Glomerular visceral epithelial cell (primary cell): ENCODE results near the gene JAKMIP2.
"Not testable (repeated sequence)": the region's sequence is repeated elsewhere in the genome, so short reads cannot be mapped to it uniquely, and the experiment has no call there.

Experiments
- DNase-seq: peaks from one replicate; pipeline ENCODE4 v3.0.0-alpha.2; 2016; ENCODE audit errors: extremely low spot score

Gene JAKMIP2

DNA sequence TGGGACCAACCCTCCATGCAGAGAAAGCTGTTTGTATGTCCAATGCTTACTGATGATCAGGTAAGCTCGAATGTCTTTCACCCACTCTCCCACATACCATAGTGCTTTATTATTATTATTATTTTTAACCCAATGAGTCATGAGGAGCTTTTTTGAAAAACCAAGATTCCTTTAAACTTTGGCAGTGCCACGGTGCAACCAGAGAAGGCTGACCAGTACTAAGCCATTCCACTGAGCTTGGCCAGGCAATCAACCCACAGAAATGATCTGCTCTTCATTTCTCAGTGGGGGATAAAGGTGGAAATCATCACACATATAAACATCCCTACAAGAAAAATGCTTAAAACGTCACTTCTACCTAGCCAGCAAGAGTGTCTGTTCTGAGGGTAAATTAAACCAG lies 35.5 kb downstream of the JAKMIP2 start:
- no peak for DNase-seq

DNA sequence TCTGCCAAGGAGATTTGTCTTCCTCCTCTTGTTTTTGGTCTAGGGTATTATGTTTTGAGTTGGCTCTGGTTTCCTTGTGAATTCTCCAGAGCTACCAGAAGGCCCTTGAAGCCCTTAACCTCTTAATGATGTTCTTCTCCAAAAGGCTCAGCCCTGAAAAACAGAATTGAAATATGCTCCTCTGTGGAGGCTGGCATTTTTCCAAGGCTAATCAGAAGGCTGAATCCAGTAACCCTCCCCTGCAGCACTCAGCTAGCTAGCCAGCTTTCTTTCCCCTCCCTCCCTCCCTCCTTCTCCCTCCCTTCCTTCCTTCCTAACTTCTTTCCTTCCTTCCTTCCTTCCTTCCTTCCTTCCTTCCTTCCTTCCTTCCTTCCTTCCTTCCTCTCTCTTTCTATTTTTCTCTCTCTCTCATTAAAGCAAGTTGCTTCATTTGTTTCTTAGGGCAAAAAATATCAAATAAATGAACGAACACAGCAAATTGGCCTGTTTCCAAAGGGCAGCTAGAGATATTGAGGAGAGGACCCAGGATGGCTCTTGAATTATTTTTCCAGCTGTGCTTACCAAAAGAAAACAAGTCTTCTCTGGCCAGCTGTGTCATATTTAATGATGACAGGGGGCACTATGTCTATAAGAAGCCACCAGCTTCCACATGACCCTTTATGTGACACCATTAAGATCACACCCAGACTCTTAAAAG lies 38.7 kb downstream of the JAKMIP2 start:
- no peak for DNase-seq

DNA sequence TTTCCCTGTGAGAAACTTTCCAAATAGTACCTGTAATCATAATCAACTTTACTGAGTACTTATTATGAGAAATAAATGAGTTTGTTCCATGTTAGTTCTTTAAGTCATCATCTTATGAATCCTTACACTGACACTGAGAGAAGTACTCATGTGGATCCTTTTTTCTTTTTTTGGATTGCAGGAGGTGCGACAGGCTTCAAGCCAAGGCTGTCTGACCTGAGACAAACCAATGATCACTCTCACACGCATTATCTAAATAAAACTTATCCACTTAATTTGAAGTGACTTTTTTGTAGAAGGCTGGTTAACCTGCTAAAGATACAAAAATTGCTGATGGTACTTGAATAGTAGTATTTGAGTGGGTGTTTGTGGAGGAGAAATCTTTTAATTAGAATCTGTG lies 39.5 kb downstream of the JAKMIP2 start:
- DNase-seq = no peak

DNA sequence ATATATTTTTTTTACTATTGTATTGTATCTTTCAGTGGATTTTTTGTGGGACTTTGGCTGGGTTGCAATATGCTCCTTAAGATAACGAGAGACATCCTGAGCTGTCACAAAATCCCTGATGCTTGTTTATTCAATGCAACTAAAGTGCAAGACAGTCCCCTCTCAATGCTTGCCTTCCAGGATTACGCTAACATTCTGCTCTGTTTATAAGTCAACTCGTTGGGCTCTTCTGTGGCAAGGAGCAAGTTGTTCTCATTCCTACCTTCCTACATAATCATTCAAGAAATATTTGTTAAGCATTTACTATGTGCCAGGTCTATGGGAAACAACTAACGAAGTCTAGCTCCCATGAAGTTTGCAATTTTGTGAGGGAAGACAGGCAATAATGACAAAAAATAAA lies 40.4 kb downstream of the JAKMIP2 start:
- DNase-seq = no peak

DNA sequence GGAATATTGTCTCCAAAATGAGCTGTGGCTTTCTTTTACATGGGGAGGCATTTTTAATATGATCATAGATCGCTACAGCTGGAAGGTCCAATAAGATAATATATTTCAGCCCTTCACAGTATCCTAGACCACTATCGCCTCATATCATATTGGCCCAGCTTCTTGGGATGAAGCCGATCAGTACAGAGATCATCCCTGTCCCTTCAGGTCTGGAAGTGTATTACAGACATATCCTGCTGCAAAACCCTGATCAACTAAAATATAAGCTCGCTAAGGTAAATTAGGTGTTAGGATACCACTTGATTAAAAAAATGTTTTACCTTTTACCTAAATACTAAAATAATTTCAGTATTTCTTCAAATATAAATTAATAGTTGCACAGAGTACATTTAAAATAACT lies 41.7 kb downstream of the JAKMIP2 start:
- DNase-seq = no peak

DNA sequence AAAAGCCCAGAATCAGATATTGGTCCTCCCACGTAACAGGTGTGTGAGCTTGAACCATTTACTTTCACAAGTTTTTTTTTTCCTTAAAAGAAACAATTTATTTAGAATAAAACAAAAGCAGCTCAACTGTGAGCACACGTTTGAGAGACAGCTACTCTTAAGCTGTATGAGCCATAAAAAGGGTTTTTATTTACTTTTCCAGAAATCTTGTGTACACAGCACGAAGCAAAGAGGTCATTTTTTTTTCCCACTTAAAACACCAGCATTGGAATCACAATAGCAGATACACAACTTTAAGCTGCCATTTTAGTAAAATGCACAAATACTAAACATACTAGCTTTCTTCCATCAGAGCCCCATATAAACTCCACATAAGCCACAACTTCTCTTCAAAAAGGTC lies 44.6 kb downstream of the JAKMIP2 start:
- no peak for DNase-seq

DNA sequence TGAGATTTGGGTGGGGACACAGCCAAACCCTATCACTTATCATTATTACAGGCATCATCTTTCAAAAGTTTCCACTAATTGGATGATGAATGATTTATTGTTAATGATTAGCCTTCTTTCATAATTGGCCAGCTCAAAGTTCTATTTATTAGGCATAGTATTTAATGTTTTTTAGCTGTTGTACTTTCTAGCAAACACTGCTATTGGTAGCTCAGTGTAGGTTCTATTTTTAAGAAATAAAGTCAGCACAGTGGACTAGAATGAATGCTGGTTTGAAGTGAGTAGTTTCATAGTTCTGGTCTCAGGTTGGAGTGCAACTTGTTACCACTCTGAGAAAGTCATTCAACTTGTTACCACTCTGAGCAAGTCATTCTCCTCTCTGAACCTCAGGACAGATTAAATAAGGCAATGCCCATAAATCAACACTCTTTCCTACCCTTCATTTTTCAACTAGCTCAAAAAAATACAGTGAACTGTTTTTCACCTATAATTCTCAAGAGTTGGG lies 46.9 kb downstream of the JAKMIP2 start:
- no peak for DNase-seq

DNA sequence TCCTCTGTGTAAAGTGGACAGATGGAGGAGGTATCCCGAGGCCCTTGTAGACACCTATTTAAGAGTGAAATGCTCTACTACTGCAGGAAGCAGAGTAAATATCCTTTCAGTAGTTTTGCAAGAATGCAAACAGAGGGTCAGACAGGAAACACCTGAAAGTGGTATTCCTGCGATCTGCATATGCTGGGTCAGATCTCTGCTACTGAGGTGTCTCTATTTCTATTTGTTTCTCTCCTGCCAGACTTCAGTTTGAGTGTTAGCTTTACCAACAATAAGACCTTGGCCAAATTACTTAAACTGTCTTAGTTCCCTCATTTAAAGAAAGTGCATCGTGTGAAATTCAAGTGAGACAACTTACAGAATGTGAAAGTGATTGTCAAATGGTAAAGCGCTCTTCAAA lies 47.6 kb downstream of the JAKMIP2 start:
- no peak for DNase-seq

DNA sequence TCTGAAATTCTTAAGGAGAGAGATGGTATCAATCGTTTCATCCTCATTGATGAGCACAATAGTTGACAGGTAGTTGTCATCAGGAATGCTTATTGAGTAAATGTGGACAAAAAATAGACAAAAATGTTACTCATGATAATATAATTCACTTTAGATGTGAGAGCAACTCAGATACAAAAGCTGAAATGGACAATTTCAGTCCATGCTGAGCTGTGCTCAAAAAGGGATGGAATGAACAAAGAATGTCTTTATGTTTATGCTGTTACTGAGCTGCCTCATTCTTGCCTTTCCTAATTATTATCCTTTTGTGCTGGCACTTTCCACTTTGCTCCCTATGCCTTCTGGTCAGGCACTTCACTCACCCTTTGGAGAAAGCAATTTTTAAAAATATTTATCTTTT lies 49.5 kb downstream of the JAKMIP2 start:
- no peak for DNase-seq

DNA sequence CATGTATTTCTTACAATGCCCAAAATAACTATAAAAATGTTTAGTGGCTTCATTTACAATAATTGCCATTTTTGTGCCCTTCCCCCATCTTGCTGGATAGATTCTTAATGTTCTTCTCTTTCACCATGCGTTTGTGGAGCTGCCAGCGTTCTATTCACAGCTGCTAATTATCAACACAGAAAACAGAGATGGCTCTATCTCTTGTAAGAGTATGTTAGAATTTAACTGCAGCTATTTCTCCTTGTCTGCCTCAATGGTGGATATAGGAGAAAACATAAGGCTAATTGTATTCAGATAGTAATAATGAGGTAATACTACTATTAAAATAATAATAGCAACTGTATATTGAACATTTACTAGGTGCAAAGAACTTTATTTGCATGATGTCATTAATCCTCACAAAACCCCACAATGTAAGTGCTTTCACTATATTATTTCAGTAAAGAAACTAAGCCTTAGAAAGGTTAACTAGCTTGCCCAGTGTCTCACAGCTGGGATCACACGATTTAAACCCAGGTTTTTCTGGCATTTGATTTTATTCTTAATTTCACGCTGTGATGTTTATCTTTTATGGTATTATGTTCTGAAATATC lies 50.1 kb downstream of the JAKMIP2 start:
- no peak for DNase-seq

DNA sequence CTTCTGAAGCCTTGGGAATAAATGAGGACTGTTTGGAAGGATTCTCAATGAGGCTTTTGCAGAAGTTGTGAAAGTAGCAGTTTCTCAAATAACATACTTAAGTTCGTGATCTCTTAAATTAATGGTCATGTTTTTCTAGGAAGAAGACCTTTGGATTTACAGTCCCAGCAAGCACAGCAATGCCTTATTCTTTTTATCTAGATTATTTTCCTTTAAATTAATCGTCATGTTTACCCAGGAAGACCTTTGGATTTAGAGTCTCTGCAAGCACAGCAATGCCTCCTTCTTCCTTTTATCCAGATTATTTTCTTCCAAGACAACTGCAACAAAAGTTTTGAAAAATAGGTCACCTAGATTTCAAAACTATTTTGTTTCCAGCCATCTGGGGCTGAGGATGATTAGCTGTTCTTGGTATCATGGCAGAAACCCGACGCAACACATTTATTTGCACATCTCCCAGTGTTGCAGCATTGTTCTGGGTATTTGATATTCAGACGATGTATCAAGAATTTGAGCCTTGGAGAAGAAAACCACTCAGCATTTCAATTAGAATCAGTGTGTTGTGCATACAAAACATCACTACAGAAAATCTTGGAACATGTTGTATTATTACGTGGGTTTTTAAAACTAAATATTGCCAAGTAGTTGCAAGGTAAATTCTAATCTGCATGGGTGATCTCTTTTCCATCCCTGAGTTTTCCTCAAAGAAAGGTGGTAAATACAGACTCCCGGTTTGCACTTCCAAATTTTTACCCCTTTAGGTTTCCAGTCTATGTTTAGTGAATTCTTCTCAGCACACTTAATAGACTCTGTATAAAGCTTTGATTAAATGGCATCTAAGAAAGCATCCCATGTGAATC lies 50.9 kb downstream of the JAKMIP2 start:
- no peak for DNase-seq

DNA sequence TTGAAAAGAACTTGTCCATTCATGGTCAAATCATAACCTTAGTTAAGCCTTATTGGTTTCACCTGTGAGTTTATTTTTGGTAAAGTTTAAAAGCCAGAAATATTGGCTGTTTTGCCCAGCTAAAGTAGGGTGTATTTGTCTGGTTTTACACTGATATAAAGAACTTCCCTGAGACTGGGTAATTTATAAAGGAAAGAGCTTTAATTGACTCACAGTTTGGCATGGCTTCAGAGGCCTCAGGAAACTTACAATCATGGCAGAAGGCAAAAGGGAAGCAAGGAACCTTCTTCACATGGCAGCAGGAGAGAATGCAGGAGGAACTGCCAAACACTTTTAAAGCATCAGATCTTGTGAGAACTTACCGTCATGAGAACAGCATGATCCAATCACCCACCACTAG lies 55.3 kb downstream of the JAKMIP2 start:
- DNase-seq = no peak

DNA sequence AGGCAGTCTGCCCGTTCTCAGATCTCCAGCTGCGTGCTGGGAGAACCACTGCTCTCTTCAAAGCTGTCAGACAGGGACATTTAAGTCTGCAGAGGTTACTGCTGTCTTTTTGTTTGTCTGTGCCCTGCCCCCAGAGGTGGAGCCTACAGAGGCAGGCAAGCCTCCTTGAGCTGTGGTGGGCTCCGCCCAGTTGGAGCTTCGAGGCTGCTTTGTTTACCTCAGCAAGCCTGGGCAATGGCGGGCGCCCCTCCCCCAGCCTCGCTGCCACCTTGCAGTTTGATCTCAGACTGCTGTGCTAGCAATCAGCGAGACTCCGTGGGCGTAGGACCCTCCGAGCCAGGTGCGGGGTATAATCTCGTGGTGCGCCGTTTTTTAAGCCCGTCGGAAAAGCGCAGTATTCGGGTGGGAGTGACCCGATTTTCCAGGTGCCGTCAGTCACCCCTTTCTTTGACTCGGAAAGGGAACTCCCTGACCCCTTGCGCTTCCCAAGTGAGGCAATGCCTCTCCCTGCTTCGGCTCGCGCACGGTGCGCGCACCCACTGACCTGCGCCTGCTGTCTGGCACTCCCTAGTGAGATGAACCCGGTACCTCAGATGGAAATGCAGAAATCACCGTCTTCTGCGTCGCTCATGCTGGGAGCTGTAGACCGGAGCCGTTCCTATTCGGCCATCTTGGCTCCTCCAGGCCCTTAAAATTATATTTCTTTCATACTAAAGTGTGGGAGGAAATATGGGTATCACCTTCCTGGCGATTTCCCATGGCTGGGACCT lies 61.2 kb downstream of the JAKMIP2 start:
- not testable (repeated sequence) for DNase-seq

DNA sequence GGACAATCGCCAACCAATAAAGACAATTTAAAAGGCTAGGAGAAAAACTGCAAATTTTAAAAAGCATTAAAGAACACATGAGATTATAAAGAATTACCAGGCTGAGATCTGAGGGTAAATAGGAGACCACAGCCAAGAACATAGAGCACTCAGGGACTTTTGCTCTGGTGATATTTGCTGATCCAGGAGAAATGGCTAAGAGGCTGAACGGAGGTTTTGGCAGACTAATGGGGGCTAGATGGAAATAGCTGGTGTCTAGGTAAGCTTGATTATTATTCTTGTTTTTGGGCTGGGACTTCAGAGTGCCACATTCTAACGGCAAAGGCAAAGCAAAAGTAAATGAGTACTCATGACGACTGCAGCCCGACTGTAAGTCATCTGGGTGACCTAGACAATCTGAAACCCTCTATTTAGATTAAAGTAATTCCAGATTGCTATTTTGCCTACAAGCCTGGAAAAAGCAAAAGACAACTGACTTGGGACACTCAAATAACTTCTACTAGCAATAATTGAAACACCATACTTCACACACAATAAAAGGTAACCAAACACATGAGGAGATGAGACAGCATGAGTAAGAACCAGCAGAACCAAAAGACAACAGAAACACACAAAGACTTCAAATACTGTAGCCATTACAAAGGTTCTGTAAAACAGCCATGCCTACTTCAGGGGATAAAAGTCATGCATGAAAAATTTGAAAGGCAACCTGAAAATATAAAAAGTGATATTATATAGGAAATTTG lies 68.8 kb downstream of the JAKMIP2 start:
- DNase-seq = no peak

DNA sequence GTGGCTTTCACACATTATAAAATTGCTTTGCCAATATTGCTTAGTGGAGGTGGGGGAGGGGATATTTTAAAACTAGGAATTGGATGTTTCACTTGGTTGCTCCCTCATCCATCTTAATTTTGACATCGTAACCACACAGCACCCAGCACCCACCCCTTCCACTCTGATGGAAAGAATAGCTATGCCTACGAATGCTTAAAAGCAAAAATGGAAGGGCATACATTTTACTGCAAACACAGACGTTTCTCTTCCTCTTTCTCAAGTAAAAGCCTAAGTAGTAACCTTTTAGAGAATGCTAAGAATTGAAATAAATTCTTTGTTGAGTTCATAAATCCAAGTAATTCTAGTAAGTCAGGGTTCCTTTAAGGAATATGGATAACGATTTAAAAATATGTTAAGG lies 69.9 kb downstream of the JAKMIP2 start:
- no peak for DNase-seq

DNA sequence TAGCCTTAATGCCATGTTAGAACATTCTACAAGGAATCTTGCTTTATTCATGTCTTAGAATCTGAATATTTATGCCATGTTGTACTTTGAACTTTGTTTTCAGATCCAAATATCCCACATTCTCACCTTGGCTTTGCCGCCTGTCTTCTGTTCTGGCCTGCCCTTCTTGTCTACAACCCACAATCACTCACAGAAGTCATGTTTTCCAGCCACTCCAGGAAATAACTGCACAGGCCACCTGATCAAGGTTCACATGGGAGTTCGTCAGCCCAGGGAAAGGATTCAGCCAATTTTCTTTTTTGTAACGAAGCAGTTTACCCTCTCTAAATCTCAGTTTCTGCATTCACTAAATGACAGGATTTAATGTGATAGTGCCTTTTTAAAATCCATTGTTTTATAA lies 70.5 kb downstream of the JAKMIP2 start:
- DNase-seq = no peak

DNA sequence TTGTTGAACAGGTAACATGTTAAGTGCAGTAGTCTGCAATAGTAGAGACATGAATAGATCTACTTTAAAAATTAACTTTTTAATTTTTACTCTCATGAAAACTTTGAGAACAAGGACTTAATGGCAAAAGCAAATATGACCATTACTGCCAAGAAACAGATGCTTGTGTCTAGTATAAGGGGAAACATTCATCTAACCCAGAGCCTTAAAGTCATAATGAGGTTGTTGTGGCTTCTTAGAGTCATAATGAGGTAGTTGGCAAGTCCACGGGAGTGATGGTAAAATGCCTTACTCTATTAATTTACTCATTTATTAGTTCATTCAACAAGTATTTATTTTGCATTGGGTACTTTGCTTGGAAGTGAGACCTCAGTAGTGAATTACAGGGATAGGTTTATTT lies 71.5 kb downstream of the JAKMIP2 start:
- DNase-seq = no peak

DNA sequence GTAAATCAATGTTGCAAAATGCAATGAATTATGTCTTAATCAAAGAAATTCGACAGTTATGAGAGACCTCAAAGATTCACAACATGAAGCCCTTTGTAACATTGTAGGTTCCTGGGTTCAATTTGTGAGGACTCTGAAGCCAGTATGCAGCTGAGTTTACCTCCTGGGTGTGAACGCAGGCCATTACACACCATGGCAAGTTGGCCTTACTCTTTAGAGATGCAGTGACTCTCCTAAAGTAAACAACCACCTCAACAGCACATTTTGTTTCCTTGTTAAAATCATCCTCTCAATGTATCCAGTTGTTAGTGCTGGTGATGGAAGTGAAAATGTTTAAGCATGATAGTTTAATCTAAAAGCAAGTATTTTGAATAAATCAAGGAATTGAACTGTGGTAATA lies 73.8 kb downstream of the JAKMIP2 start:
- no peak for DNase-seq

DNA sequence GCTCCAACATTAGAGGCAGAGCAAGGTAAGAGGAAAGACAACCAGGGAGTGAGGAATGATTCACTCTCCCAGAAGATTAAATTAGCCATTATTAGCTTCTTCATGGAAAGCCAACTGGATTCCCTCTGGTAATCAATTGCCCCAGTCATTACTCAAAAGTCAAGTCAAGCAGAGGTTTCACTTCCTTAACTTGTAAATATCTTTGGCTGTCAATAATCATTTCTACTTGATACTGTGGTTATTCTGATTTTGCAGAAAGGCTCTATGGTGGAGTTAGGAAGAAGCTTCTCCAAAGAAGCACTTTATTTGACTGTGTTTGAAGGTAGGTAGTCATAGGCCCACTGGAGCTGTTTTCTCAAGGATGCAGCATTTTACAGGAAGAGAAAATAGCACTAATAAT lies 78.0 kb downstream of the JAKMIP2 start:
- DNase-seq = no peak

DNA sequence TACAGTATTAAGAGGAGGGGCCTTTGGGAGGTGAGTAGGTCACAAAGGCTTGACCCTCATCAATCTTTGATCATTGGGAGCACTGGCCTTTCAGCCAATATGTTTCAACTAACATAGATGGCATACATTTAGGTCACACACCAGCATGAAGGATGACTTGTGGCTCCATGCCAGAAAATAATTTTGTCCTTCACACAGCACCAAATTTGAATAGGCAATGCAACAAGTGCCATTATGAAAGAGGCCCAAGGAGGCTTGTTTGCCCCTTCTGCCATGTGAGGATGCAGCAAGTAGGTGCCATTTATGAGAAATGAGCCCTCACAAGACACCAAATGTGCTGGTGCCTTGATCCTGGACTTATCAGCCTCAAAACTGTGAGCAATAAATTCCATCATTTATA lies 81.1 kb downstream of the JAKMIP2 start:
- DNase-seq = no peak

DNA sequence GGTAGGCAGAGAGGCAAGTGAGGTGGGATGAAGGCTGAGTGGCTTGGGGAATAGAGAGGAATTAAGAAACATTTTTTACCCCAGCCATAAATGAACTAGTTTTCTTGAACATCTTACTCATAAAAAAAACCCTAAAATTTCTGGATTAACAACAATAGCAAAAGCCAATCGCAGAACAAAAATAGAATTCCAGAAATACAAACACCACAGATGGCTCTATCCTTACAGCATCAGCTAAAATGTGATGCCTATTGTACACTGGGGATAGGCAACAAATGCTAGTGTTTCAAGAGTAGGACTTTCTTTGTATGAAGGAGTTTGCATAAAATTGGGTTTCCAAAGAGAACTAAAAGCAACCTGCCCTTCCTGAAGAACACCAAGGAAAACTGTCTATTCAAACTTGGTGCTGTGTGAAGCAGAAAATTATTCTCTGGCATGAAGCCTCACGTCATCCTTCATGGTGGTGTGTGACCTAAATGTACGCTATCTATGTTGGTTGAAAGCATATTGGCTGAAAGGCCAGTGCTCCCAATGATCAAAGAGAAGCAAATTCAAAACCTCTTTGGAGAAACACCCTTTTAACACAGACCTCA lies 82.9 kb downstream of the JAKMIP2 start:
- DNase-seq = no peak
